H9 (cell line): ENCODE data around the gene PTPN12. TPM values are rescaled to one million over a fixed set of nuclear protein-coding genes. Genes with fewer than 3 reads are reported as not detected.

Experiments used
- DNase-seq: peaks from one replicate; pipeline ENCODE4 v3.0.0-alpha.2; 2017
- H2AFZ ChIP-seq: one replicate; pipeline ENCODE4 v1.6.1; 2013; ENCODE audit warnings: mild to moderate bottlenecking, low read length, control low read depth, moderate library complexity
- H2AK5ac ChIP-seq: 2 replicates; pipeline ENCODE4 v1.6.1; 2013; ENCODE audit warnings: low read length, control low read depth, mixed read lengths; ENCODE audit not compliant: insufficient read length
- H2BK120ac ChIP-seq: one replicate; pipeline ENCODE4 v1.6.1; 2013; ENCODE audit warnings: low read depth, mild to moderate bottlenecking, low read length, control low read depth, inconsistent platforms; ENCODE audit not compliant: poor library complexity, severe bottlenecking
- H2BK12ac ChIP-seq: 2 replicates; pipeline ENCODE4 v1.6.1; 2013; ENCODE audit warnings: low read length, control low read depth, mixed read lengths, low read depth; ENCODE audit not compliant: insufficient read length
- H2BK15ac ChIP-seq: 2 replicates; pipeline ENCODE4 v1.6.1; 2013; ENCODE audit warnings: low read depth, low read length, control low read depth
- H2BK20ac ChIP-seq: one replicate; pipeline ENCODE4 v1.6.1; 2013; ENCODE audit warnings: low read depth, mild to moderate bottlenecking, low read length, control low read depth, inconsistent platforms; ENCODE audit not compliant: poor library complexity, severe bottlenecking
- H2BK5ac ChIP-seq: 2 replicates; pipeline ENCODE4 v1.6.1; 2013; ENCODE audit warnings: low read length, control low read depth, mixed read lengths; ENCODE audit not compliant: insufficient read length
- H3K14ac ChIP-seq: 2 replicates; pipeline ENCODE4 v1.6.1; 2013; ENCODE audit warnings: low read length, control low read depth; ENCODE audit not compliant: insufficient read depth
- H3K18ac ChIP-seq: 2 replicates; pipeline ENCODE4 v1.6.1; 2013; ENCODE audit warnings: low read depth, mild to moderate bottlenecking, mixed read lengths, low read length, control low read depth; ENCODE audit not compliant: insufficient read length
- H3K23ac ChIP-seq: 2 replicates; pipeline ENCODE4 v1.6.1; 2013; ENCODE audit warnings: low read length, control low read depth, mixed read lengths, low read depth; ENCODE audit not compliant: insufficient read length
- H3K23me2 ChIP-seq: 2 replicates; pipeline ENCODE4 v1.6.1; 2013; ENCODE audit warnings: low read depth, mild to moderate bottlenecking, mixed read lengths, low read length, control low read depth; ENCODE audit not compliant: insufficient read length, poor library complexity, severe bottlenecking
- H3K27ac ChIP-seq: 2 replicates; pipeline ENCODE4 v1.5.1; 2013; ENCODE audit warnings: low read length, control low read depth, mixed read lengths, low read depth; ENCODE audit not compliant: insufficient read length
- H3K27me3 ChIP-seq: 2 replicates; pipeline ENCODE4 v1.6.1; 2013; ENCODE audit warnings: low read length, control low read depth, inconsistent platforms; ENCODE audit not compliant: insufficient read depth
- H3K4ac ChIP-seq: 2 replicates; pipeline ENCODE4 v1.6.1; 2013; ENCODE audit warnings: low read depth, mild to moderate bottlenecking, control low read depth, inconsistent platforms, low read length, moderate library complexity
- H3K4me1 ChIP-seq: 2 replicates; pipeline ENCODE4 v1.6.1; 2013; ENCODE audit warnings: low read length, control low read depth, inconsistent platforms; ENCODE audit not compliant: insufficient read depth
- H3K4me2 ChIP-seq: 2 replicates; pipeline ENCODE4 v1.6.1; 2013; ENCODE audit warnings: low read length, control low read depth, mixed read lengths; ENCODE audit not compliant: insufficient read length, insufficient read depth
- H3K56ac ChIP-seq: 2 replicates; pipeline ENCODE4 v1.6.1; 2013; ENCODE audit warnings: low read depth, mild to moderate bottlenecking, mixed read lengths, low read length, control low read depth; ENCODE audit not compliant: insufficient read length
- H3K79me1 ChIP-seq: 2 replicates; pipeline ENCODE4 v1.6.1; 2013; ENCODE audit warnings: low read depth, mild to moderate bottlenecking, moderate library complexity, low read length, control low read depth, inconsistent platforms; ENCODE audit not compliant: insufficient read depth, poor library complexity, severe bottlenecking
- H3K79me2 ChIP-seq: 2 replicates; pipeline ENCODE4 v1.6.1; 2013; ENCODE audit warnings: low read length, control low read depth, inconsistent platforms; ENCODE audit not compliant: insufficient read depth
- H3K9ac ChIP-seq: 2 replicates; pipeline ENCODE4 v1.6.1; 2013; ENCODE audit warnings: low read length, control low read depth, mixed read lengths; ENCODE audit not compliant: insufficient read length; ENCODE audit errors: extremely low read depth
- H3K9me3 ChIP-seq: one replicate; pipeline ENCODE4 v1.6.1; 2013; ENCODE audit warnings: low read depth, low read length, inconsistent platforms; ENCODE audit not compliant: control insufficient read depth
- H3T11ph ChIP-seq: one replicate; pipeline ENCODE4 v1.6.1; 2013; ENCODE audit warnings: mild to moderate bottlenecking, low read length, control low read depth, inconsistent platforms
- H4K20me1 ChIP-seq: one replicate; pipeline ENCODE4 v1.6.1; 2013; ENCODE audit not compliant: control insufficient read depth, insufficient read length, insufficient read depth
- H4K5ac ChIP-seq: 2 replicates; pipeline ENCODE4 v1.6.1; 2013; ENCODE audit warnings: low read depth, mild to moderate bottlenecking, mixed read lengths, low read length, control low read depth; ENCODE audit not compliant: insufficient read length
- H4K8ac ChIP-seq: replicated peaks from 2 replicates; pipeline ENCODE4 v1.6.1; 2013; ENCODE audit warnings: low read length, control low read depth, mixed read lengths, low read depth; ENCODE audit not compliant: insufficient read length
- H4K91ac ChIP-seq: 2 replicates; pipeline ENCODE4 v1.6.1; 2013; ENCODE audit warnings: low read depth, mild to moderate bottlenecking, moderate library complexity, mixed read lengths, low read length, control low read depth; ENCODE audit not compliant: insufficient read length
- H3K27ac Mint-ChIP-seq, 3 experiments: 2 replicates in 2 of 3; 3 replicates in 1 of 3; pipeline ENCODE4 v1.8.0; 2020 to 2021; ENCODE audit warnings: mixed read lengths in 3 of 3, mild to moderate bottlenecking in 1 of 3, moderate library complexity in 1 of 3
- H3K27me3 Mint-ChIP-seq: 2 replicates; pipeline ENCODE4 v1.8.0; 2021; ENCODE audit warnings: low read depth, mild to moderate bottlenecking, moderate library complexity, mixed read lengths
- H3K36me3 Mint-ChIP-seq, 3 experiments: 2 replicates in 2 of 3; 3 replicates in 1 of 3; pipeline ENCODE4 v1.8.0; 2020 to 2021; ENCODE audit warnings: low read depth in 3 of 3, mixed read lengths in 3 of 3; ENCODE audit not compliant: insufficient read depth in 1 of 3
- H3K4me1 Mint-ChIP-seq, 2 experiments: 2 replicates each; pipeline ENCODE4 v1.8.0; 2020; ENCODE audit warnings: mixed read lengths in 2 of 2
- H3K4me3 Mint-ChIP-seq, 2 experiments: 2 replicates in 1 of 2; 3 replicates in 1 of 2; pipeline ENCODE4 v1.8.0; 2020 to 2021; ENCODE audit warnings: mild to moderate bottlenecking in 2 of 2, mixed read lengths in 2 of 2, moderate library complexity in 1 of 2
- H3K9me3 Mint-ChIP-seq, 2 experiments: 2 replicates in 1 of 2; 3 replicates in 1 of 2; pipeline ENCODE4 v1.8.0; 2020; ENCODE audit warnings: mild to moderate bottlenecking in 2 of 2, mixed read lengths in 2 of 2, moderate library complexity in 1 of 2
- CTCF ChIP-seq: fragments of 200-600 bp; sonication (generic); conservative IDR thresholded peaks from 3 replicates; pipeline ENCODE4 v1.8.0; 2021; ENCODE audit warnings: antibody characterized with exemption, mild to moderate bottlenecking
- WGBS: extraction: QIAGEN DNeasy Blood & Tissue Kit; methylation state at CpG from one replicate; pipeline ENCODE4 v1.1.7; 2013; ENCODE audit warnings: missing lambda C conversion rate, low lambda C conversion rate, mixed read lengths; ENCODE audit not compliant: insufficient read length; ENCODE audit errors: extremely low coverage; 5-methylcytosine and 5-hydroxymethylcytosine counted together
- total RNA-seq: library from RNA; stranded (reverse); gene quantifications from 2 replicates; pipeline ENCODE4 v1.2.1, GENCODE V29; 2021

The PTPN12 gene
- total RNA-seq, 1 experiment from 2014 or later, result 128 TPM

- no peak for DNase-seq
- H3T11ph ChIP-seq, result no peak overlapping the region
- H4K5ac ChIP-seq, result no peak overlapping the region
- H3K27ac Mint-ChIP-seq, result no peak overlapping the region
- peaks cover 57% of the 10 kb centered on the region for H3K79me2 ChIP-seq
- H3K4me2 ChIP-seq, result no peak overlapping the region
- no peak overlapping the region for H3K18ac ChIP-seq
- H3K9me3 Mint-ChIP-seq, result no peaks in the 10 kb centered on the region
- no peak overlapping the region for H3K56ac ChIP-seq
- H3K27me3 Mint-ChIP-seq, result no peaks in the 10 kb centered on the region
- H3K4ac ChIP-seq, result no peak overlapping the region
- H3K14ac ChIP-seq, result no peak overlapping the region
- no peak overlapping the region for H2AFZ ChIP-seq
- H3K4me1 Mint-ChIP-seq, result peaks cover 49 to 56% of the 10 kb centered on the region in 2 experiments
- H3K23ac ChIP-seq, result no peak overlapping the region
- H3K4me3 Mint-ChIP-seq, result no peak overlapping the region
- peaks cover 5% of the 10 kb centered on the region for H3K79me1 ChIP-seq
- no peaks in the 10 kb centered on the region for H4K20me1 ChIP-seq
- peaks cover 5 to 14% (median 13%) of the 10 kb centered on the region in 3 experiments; a peak in 6 of 7 replicates for H3K36me3 Mint-ChIP-seq
- H3K23me2 ChIP-seq, result no peaks in the 10 kb centered on the region
- H2BK120ac ChIP-seq, result no peak overlapping the region
- H3K27me3 ChIP-seq, result no peaks in the 10 kb centered on the region
- no peak for TF ChIP-seq CTCF
- H2BK15ac ChIP-seq, result no peak overlapping the region
- no peak overlapping the region for H3K27ac ChIP-seq
- H3K4me1 ChIP-seq, result peaks cover 6% of the 10 kb centered on the region; the same call in 1 of the 2 replicates
- H2BK20ac ChIP-seq, result no peak overlapping the region
- H3K9me3 ChIP-seq, result no peaks in the 10 kb centered on the region
- no peak overlapping the region for H2BK12ac ChIP-seq
- H2AK5ac ChIP-seq, result no peak overlapping the region
- no peak overlapping the region for H4K8ac ChIP-seq
- no CpG with 5 or more reads among the region's 3 CpGs for WGBS
- no peak overlapping the region for H4K91ac ChIP-seq
- H3K9ac ChIP-seq, result no peak overlapping the region
- no peak overlapping the region for H2BK5ac ChIP-seq
Measured at GRCh38 chr7:77550586-77550985, 13.5 kb downstream of the PTPN12 start.
